Activated CD4-positive, alpha-beta T cell treated with anti-CD3 and anti-CD28 coated beads, Interleukin-2, amount 50 U/mL, for 1 hour (primary cell): ENCODE data around the gene TRIM39.
A peak's percentile ranks its signal among the peaks of the same experiment; 100 is the strongest.

Experiments used
- DNase-seq: peaks from one replicate; pipeline ENCODE4 v3.0.0-alpha.2; 2020

The TRIM39 gene

GRCh38 chr6:30328397-30328796 is 1.7 kb downstream of the TRIM39 start:
- no peak for DNase-seq

GRCh38 chr6:30329331-30329730 is 2.6 kb downstream of the TRIM39 start:
- DNase-seq: no peak

GRCh38 chr6:30331981-30332380 is 5.3 kb downstream of the TRIM39 start:
- no peak for DNase-seq

GRCh38 chr6:30334075-30334783 is 7.5 kb downstream of the TRIM39 start:
- DNase-seq: no peak

- DNase-seq: no peak
These were observed 13.9 kb downstream of the TRIM39 start for GRCh38 chr6:30340589-30341054.

- no peak for DNase-seq
These were observed 14.5 kb downstream of the TRIM39 start for GRCh38 chr6:30341218-30341617.

- DNase-seq: no peak
These were observed 15.0 kb downstream of the TRIM39 start for GRCh38 chr6:30341728-30342127.

GRCh38 chr6:30344191-30344867 is 17.6 kb downstream of the TRIM39 start:
- DNase-seq: no peak

- DNase-seq: peak; percentile 86
These were observed 18.3 kb downstream of the TRIM39 start, which contains the start of gene RPP21 for GRCh38 chr6:30344868-30345671. RPP21 (plus strand) TSS chr6:30345156; CDS start chr6:30345172, 16 bp downstream.

GRCh38 chr6:30345852-30346251 is 19.1 kb downstream of the TRIM39 start:
- no peak for DNase-seq

- no peak for DNase-seq
These were observed 22.2 kb downstream of the TRIM39 start for GRCh38 chr6:30348957-30349356.

GRCh38 chr6:30349421-30350177 is 22.9 kb downstream of the TRIM39 start:
- no peak for DNase-seq

GRCh38 chr6:30350524-30350923 is 23.8 kb downstream of the TRIM39 start:
- no peak for DNase-seq

- DNase-seq: no peak
These were observed 25.8 kb downstream of the TRIM39 start for GRCh38 chr6:30352550-30352949.

- DNase-seq: no peak
These were observed 28.6 kb downstream of the TRIM39 start for GRCh38 chr6:30355281-30355680.

GRCh38 chr6:30356536-30356935 is 29.8 kb downstream of the TRIM39 start:
- DNase-seq: no peak

GRCh38 chr6:30357678-30358540 is 31.2 kb downstream of the TRIM39 start:
- DNase-seq: peak; percentile 47

GRCh38 chr6:30359276-30359675 is 32.5 kb downstream of the TRIM39 start:
- DNase-seq: no peak

GRCh38 chr6:30360139-30360538 is 33.4 kb downstream of the TRIM39 start:
- no peak for DNase-seq

- no peak for DNase-seq
These were observed 34.9 kb downstream of the TRIM39 start for GRCh38 chr6:30361661-30362060.

GRCh38 chr6:30363459-30363858 is 36.7 kb downstream of the TRIM39 start:
- DNase-seq: no peak

GRCh38 chr6:30364591-30364990 is 37.9 kb downstream of the TRIM39 start:
- DNase-seq: no peak
